ENCODE results near the gene MOV10. TPM values are rescaled to one million over a fixed set of nuclear protein-coding genes. Genes with fewer than 3 reads are reported as not detected.

MOV10 gene
- total RNA-seq, 1 donor from 2014 or later = 137 TPM

GRCh38 chr1:112707221-112708001, 33.0 kb downstream of the MOV10 start:
- peak; percentile 82 for DNase-seq (ENCODE audit: low spot score, unreplicated experiment)
- Mint-ChIP-seq H3K4me3 (ENCODE audit: low read depth) (peak overlapping the region; percentile 72), H3K9me3 (ENCODE audit: low read depth) (no peaks in the 10 kb centered on the region), H3K4me1 (ENCODE audit: low read depth) (peaks cover 27% of the 10 kb centered on the region), H3K36me3 (ENCODE audit: insufficient read depth) (no peaks in the 10 kb centered on the region), H3K27ac (peak overlapping the region; percentile 78), H3K27me3 (peaks cover 50% of the 10 kb centered on the region)
- TF ChIP-seq CTCF (IDR thresholded peaks at IDR 0.05; ENCODE audit: unreplicated experiment) = peak; percentile 89

- Mint-ChIP-seq H3K4me1 (ENCODE audit: low read depth) (peaks cover 26% of the 10 kb centered on the region), H3K27ac (no peak overlapping the region), H3K36me3 (ENCODE audit: insufficient read depth) (no peaks in the 10 kb centered on the region), H3K4me3 (ENCODE audit: low read depth) (peak overlapping the region; percentile 72), H3K27me3 (peaks cover 57% of the 10 kb centered on the region), H3K9me3 (ENCODE audit: low read depth) (no peaks in the 10 kb centered on the region)
- DNase-seq (ENCODE audit: low spot score, unreplicated experiment) = no peak
- TF ChIP-seq CTCF (IDR thresholded peaks at IDR 0.05; ENCODE audit: unreplicated experiment) = no peak
These were observed 33.6 kb downstream of the MOV10 start for GRCh38 chr1:112708002-112708448.

- H3K36me3 Mint-ChIP-seq (ENCODE audit: insufficient read depth) = no peaks in the 10 kb centered on the region
- DNase-seq (ENCODE audit: low spot score, unreplicated experiment) = no peak
- H3K9me3 Mint-ChIP-seq (ENCODE audit: low read depth) = no peaks in the 10 kb centered on the region
- H3K27ac Mint-ChIP-seq = no peak overlapping the region
- TF ChIP-seq CTCF (IDR thresholded peaks at IDR 0.05; ENCODE audit: unreplicated experiment) = no peak
- H3K4me3 Mint-ChIP-seq (ENCODE audit: low read depth) = no peak overlapping the region
- peaks cover 23% of the 10 kb centered on the region for H3K4me1 Mint-ChIP-seq (ENCODE audit: low read depth)
- H3K27me3 Mint-ChIP-seq = peaks cover 61% of the 10 kb centered on the region
These were observed 34.0 kb downstream of the MOV10 start for GRCh38 chr1:112708489-112708888.

GRCh38 chr1:112710159-112710558, 35.7 kb downstream of the MOV10 start:
- Mint-ChIP-seq H3K9me3 (ENCODE audit: low read depth) (no peaks in the 10 kb centered on the region), H3K27ac (no peak overlapping the region), H3K4me3 (ENCODE audit: low read depth) (no peak overlapping the region), H3K4me1 (ENCODE audit: low read depth) (peaks cover 15% of the 10 kb centered on the region), H3K36me3 (ENCODE audit: insufficient read depth) (no peaks in the 10 kb centered on the region), H3K27me3 (peaks cover 74% of the 10 kb centered on the region)
- DNase-seq (ENCODE audit: low spot score, unreplicated experiment) = no peak
- no peak for TF ChIP-seq CTCF (IDR thresholded peaks at IDR 0.05; ENCODE audit: unreplicated experiment)

- TF ChIP-seq CTCF (IDR thresholded peaks at IDR 0.05; ENCODE audit: unreplicated experiment) = no peak
- Mint-ChIP-seq H3K9me3 (ENCODE audit: low read depth) (no peaks in the 10 kb centered on the region), H3K36me3 (ENCODE audit: insufficient read depth) (no peaks in the 10 kb centered on the region), H3K27ac (no peak overlapping the region), H3K4me3 (ENCODE audit: low read depth) (no peak overlapping the region), H3K4me1 (ENCODE audit: low read depth) (peaks cover 12% of the 10 kb centered on the region), H3K27me3 (peaks cover 74% of the 10 kb centered on the region)
- DNase-seq (ENCODE audit: low spot score, unreplicated experiment) = no peak
These were observed 36.1 kb downstream of the MOV10 start for GRCh38 chr1:112710586-112710985.

Data from progenitor cell of endocrine pancreas (in vitro differentiated cells).